ENCODE data around the gene ISM1.

ISM1 gene

DNA sequence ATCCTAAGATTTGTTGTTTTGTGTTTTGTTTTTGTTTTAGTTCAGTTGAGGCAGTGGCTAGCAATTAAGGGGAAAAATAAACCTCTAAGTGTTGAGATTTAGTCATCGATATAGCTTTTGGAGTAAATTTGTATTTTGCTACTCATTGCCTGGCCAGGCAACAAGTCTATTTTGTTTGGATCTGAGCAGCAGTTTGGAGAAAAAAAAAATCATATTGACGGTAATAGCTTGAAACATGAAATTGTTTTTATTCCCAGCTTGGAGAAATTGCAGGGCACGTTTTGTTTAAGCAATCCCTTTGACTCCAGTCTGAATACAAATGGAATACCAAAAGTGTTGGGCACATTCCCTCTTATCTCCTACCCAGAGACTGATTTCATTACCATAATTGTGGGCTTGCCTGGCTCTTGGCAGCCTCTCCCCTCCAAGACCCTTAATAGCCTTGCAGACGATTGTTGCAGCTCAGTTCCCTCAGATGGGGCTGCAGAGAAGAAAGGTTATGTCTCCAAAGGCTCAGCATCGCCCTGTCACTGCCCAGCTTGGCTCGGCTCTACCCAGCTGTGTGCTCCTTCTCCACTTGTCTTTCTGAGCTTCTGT is 56.0 kb downstream of the ISM1 start:
- no peak for DNase-seq (ENCODE audit: extremely low spot score)
- TF ChIP-seq, protein P1, sequence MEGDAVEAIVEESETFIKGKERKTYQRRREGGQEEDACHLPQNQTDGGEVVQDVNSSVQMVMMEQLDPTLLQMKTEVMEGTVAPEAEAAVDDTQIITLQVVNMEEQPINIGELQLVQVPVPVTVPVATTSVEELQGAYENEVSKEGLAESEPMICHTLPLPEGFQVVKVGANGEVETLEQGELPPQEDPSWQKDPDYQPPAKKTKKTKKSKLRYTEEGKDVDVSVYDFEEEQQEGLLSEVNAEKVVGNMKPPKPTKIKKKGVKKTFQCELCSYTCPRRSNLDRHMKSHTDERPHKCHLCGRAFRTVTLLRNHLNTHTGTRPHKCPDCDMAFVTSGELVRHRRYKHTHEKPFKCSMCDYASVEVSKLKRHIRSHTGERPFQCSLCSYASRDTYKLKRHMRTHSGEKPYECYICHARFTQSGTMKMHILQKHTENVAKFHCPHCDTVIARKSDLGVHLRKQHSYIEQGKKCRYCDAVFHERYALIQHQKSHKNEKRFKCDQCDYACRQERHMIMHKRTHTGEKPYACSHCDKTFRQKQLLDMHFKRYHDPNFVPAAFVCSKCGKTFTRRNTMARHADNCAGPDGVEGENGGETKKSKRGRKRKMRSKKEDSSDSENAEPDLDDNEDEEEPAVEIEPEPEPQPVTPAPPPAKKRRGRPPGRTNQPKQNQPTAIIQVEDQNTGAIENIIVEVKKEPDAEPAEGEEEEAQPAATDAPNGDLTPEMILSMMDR (IDR thresholded peaks at IDR 0.05; ENCODE audit: control extremely low read depth, extremely low read depth, low read depth, missing control alignments) = no peak
- ChIA-PET CTCF (interaction anchor here (0.9 to 1.3 kb wide), 2 partner anchors 16 to 26 kb away, joined by 3 read pairs; no protein-coding TSS in a partner anchor), POLR2A (no interaction called here)

DNA sequence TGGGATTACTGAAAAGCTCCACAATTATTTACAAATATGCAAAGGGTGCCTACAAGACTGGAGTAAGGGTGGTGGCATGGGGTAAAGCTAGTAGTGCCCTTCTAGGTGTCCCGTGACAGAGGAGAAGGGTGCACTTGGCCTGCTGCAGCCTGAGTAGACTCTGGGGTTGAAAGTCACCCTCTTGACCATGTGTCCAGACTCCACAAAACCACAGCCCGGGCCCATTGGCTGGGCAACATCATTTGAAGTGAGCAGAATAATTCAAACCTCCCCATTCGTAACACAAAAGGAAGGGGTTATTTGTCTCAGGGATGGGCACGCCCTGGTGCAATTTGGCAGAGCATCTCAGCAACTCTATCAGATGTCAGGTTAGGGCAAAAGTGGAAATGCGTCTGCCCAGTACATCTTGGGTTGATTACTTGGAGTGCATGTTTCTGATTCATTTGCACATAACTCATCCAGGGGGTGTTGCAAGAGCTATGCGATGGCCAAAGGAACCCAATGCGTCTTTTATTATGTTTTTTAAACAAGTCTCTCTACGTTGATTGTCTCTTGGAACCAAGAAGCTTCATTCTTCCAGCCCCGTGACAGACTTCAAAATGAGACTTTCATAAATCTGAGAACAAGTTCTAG is 56.7 kb downstream of the ISM1 start:
- TF ChIP-seq, protein P1 (IDR thresholded peaks at IDR 0.05; ENCODE audit: control extremely low read depth, extremely low read depth, low read depth, missing control alignments) = no peak
- DNase-seq (ENCODE audit: extremely low spot score) = no peak
- ChIA-PET CTCF (interaction anchor here (0.9 to 1.8 kb wide), 5 partner anchors 13 to 25 kb away, joined by 3 to 6 read pairs (median 3); no protein-coding TSS in a partner anchor), POLR2A (no interaction called here)

DNA sequence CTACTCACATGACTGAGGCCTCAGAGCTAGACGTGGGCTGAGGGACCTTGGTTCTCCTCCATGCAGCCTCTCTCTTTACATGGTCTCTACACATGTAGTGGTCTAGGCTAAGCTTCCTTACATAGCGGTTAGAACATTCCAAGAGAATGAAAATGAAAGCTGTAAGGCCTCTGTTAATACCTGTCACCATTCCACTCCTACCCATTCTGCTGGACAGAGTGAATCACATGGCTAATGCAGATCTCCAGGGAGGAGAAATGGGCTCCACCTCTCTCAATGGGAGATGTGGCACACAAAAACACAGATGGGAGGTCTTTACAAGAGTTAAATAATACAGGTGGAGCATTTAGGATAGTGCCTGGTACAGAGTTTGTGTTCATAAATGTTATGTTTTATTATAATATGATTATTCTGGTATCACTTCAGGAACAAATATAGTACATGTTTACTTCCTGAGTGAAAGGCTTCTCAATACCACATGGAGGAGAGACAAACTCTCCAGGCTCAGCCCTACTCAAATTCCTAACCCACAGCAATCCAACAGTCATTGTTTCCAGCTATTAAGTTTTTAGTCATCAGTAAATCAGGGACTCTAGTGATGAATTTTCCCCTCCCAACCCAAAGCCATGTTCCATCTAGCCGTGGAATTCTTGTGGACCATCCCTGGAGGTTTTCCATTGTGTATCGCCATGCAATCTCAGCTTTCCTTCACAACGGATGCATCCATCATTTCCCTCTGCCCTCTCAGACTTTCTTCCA is 57.9 kb downstream of the ISM1 start:
- TF ChIP-seq, protein P1 (IDR thresholded peaks at IDR 0.05; ENCODE audit: control extremely low read depth, extremely low read depth, low read depth, missing control alignments) = no peak
- POLR2A ChIA-PET = no interaction called here
- CTCF ChIA-PET = interaction anchor here (0.6 to 1.8 kb wide), 5 partner anchors 14 to 24 kb away, joined by 3 to 6 read pairs (median 3); no protein-coding TSS in a partner anchor
- DNase-seq (ENCODE audit: extremely low spot score) = no peak

DNA sequence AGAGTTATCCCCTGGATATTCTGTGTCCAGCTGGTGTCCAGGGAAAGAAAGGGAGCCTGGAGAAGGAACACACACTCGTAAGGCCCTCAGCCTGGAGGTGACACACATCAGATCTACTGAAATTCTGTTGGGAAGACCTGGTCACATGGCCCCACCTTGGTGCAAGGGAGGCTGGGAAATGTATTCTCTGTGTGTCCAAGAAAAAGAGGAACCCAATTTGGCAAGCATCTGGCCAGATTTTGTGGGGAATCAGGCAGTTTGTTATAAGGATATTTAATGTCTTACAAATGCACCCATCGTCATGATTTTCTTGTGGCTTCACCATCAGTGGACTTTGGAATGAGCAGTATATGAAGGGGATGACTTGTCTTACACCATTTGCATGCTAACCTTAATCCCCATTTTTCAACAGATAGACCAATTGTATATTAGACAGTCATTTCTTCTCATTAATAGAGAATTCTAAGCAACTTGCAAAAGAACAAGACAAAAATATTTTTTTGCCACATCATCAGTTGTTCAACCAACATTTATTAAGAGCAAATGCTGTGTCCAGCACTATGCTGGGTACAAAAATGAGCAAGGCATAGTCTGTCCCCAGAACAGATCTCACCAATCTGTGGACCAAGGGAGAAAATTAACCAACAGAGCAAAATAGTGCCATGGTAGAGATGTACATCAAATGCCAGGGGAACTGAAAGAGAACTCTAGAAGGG is 59.7 kb downstream of the ISM1 start:
- TF ChIP-seq, protein P1 (IDR thresholded peaks at IDR 0.05; ENCODE audit: control extremely low read depth, extremely low read depth, low read depth, missing control alignments) = no peak
- ChIA-PET CTCF (no interaction called here), POLR2A (no interaction called here)
- no peak for DNase-seq (ENCODE audit: extremely low spot score)

DNA sequence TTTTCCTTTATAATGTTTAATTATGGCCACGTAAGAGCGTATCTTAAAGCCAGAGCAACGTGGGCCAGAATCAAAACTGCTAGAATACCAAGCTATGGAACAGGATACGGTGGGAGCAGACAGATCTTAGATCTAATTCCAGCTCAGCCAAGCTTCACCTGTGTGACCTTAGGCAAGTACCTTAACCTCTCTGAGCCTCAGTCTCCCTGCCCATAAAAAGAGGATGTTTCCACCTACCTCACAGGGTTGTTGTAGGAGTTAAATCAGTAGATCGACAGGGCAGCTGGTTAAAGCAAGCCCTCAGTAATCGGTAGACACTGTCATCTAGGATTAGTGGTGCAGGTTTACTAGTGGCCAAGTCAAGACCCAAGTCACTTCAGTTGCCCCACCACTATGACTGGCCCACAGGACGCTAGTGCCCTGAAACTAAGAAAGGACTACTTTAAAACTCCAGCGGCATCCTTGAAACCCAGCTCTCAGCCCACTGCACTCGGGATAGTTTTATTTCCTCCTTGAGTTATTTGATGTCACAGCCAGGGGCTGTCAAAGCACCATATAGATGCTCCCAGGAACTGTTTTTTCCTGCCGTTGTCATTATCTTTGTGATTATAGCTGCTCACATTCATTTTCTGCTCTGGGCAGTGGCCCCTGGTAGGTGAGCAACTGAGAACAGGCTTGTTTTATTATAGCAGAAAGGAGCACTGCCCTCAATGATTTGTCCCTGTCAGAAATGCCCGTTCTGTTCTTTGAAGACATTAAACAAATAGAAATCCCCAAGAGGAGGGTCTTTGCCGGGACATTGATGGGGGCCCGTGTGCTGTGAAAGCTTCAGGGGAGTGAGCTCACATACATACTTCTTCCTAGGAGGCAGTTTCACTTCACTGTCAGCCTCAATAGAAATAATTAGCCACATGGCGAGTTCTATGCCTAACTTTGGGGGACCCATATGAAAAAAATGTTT is 63.1 kb downstream of the ISM1 start:
- DNase-seq (ENCODE audit: extremely low spot score) = no peak
- ChIA-PET CTCF (interaction anchor here (0.9 to 1.6 kb wide), 3 partner anchors 19 to 71 kb away, joined by 3 to 4 read pairs (median 3); no protein-coding TSS in a partner anchor), POLR2A (no interaction called here)
- TF ChIP-seq, protein P1 (IDR thresholded peaks at IDR 0.05; ENCODE audit: control extremely low read depth, extremely low read depth, low read depth, missing control alignments) = no peak
